Spinal cord (tissue), 10 donors: Measurements from ENCODE around the gene STK32B. TPM values are rescaled to one million over a fixed set of nuclear protein-coding genes. Genes with fewer than 3 reads are reported as not detected.
A peak's percentile ranks its signal among the peaks of the same experiment; 100 is the strongest.

ENCODE experiments used
- DNase-seq, 6 donors: peaks; one replicate each; pipeline versions ENCODE4 v3.0.0 to v3.0.0-alpha.2; 2013 to 2015; ENCODE audit warnings: low spot score in 6 of 6, low read depth in 4 of 6
- H3K27ac ChIP-seq: one replicate; pipeline ENCODE4 v1.5.1; 2013; ENCODE audit warnings: low read depth, low read length, control low read depth
- H3K27me3 ChIP-seq: one replicate; pipeline ENCODE4 v1.6.1; 2013; ENCODE audit warnings: low read length; ENCODE audit not compliant: control insufficient read depth, insufficient read depth
- H3K36me3 ChIP-seq: one replicate; pipeline ENCODE4 v1.6.1; 2013; ENCODE audit warnings: low read length; ENCODE audit not compliant: control insufficient read depth, insufficient read depth
- H3K4me1 ChIP-seq: one replicate; pipeline ENCODE4 v1.6.1; 2013; ENCODE audit warnings: low read length; ENCODE audit not compliant: control insufficient read depth, insufficient read depth
- H3K4me3 ChIP-seq: one replicate; pipeline ENCODE4 v1.5.1; 2013; ENCODE audit warnings: low read depth, low read length, control low read depth
- H3K9me3 ChIP-seq: one replicate; pipeline ENCODE4 v1.6.1; 2013; ENCODE audit warnings: low read length; ENCODE audit not compliant: control insufficient read depth, insufficient read depth
- WGBS: methylation state at CpG from one replicate; pipeline ENCODE4 v1.1.5; 2013; ENCODE audit warnings: missing lambda C conversion rate; ENCODE audit not compliant: insufficient coverage; 5-methylcytosine and 5-hydroxymethylcytosine counted together
- polyA plus RNA-seq, 2 donors: library from polyadenylated mRNA; unstranded; fragments of 120-200 nt; gene quantifications; one replicate each; pipeline ENCODE4 v1.2.1, GENCODE V29; 2013; ENCODE audit not compliant: insufficient read length in 2 of 2
- total RNA-seq, 2 donors: library from RNA; depleted of rRNA in 1 of 2; stranded (reverse); fragments of 120-200 nt in 1 of 2; fragments of >200 nt in 1 of 2; gene quantifications; one replicate each; pipeline versions ENCODE4 v1.2.3 to v1.2.4, GENCODE V29; 2013 to 2014
- donor health status: healthy.

The STK32B gene
- total and polyA plus RNA-seq, 4 donors: 7.0 to 25.6 (median 19.0) TPM

DNA sequence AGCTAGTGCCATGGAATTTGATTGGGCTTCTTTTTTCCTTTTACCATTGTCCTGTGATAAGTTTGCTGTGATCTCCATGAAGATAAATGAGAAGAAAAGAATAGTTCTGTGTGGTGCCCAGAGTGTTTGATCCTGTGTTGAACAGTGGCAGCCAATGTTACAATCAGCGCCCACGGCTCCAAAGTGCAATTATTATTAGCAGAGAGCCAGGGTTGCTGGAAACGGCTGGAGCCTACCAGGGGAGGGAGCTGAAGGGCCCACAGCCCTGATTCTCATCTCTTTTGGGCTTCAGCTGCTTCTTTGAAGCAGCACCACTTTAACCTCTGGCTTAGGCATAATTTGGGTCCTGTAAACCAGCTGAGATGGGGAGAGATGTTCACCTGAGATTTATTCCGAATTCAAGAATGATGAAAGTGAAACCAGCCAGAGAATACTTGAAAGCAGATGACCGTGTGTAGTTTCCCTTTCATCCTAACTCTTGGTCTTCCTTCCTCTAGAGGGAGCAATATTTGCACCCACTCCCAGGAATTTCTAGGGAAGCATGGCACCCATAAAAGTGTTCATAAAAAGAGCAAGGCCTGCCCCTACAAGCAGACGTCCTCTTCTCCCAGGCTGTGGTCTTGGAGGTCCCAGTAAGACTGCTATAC lies 358.8 kb downstream of the STK32B start:
- H3K27me3 ChIP-seq: no peaks in the 10 kb centered on the region
- WGBS: 64% methylated on average over 4 of the region's 6 CpGs
- no peak overlapping the region for H3K27ac ChIP-seq
- no peaks in the 10 kb centered on the region for H3K36me3 ChIP-seq
- H3K4me3 ChIP-seq: no peak overlapping the region
- no peaks in the 10 kb centered on the region for H3K4me1 ChIP-seq
- DNase-seq: no peak
- peaks cover 9% of the 10 kb centered on the region for H3K9me3 ChIP-seq

DNA sequence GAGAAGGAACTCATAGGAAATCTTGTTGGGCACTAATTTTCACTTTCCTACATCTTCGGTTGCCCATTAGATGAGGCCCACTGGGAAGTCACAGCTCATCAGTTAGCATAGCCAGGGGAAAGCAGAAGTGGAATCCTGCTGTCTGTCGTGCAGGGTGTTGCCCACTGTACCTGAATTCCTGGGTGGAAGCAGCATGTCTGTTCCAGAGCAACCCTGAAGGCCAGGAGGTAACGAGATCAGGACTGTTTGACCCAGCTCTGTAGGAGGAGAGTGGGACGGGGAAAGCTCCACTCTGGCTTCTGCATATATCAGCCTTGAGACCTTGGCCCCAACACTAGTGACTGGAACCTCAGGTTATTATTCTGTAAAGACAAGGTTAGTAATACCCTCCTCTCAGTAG lies 361.0 kb downstream of the STK32B start:
- Histone ChIP-seq H3K4me1 (no peaks in the 10 kb centered on the region), H3K4me3 (no peak overlapping the region), H3K27ac (no peak overlapping the region), H3K27me3 (no peaks in the 10 kb centered on the region), H3K36me3 (no peaks in the 10 kb centered on the region), H3K9me3 (peaks cover 5% of the 10 kb centered on the region)
- WGBS: 83% methylated on average over 3 of the region's 4 CpGs
- DNase-seq: no peak

DNA sequence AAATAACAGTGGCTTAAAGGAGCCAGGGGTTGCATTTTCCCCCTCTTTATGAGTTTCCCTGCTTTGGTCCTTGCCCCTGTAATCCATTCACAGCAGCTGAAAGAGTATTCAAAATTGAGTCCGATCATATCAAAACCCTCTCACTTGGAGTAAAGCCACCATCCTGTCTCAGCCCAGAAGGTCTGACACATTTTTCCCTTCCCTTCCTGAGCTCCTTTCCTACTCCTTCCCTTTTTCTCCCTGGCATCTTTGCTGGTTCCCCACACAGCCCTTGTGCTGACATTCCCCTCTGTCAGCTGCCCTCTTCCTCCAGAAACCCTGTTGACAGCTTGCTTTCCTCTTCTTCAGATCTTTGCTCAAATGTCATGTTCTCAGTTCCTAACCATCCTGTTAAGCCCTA lies 361.5 kb downstream of the STK32B start:
- Histone ChIP-seq H3K36me3 (no peaks in the 10 kb centered on the region), H3K27ac (no peak overlapping the region), H3K4me1 (no peaks in the 10 kb centered on the region), H3K27me3 (no peaks in the 10 kb centered on the region), H3K4me3 (no peak overlapping the region), H3K9me3 (peaks cover 5% of the 10 kb centered on the region)
- peak in 1 of 6 donors; percentile 46 for DNase-seq
- 94% methylated on average over 1 of the region's 1 CpG for WGBS

DNA sequence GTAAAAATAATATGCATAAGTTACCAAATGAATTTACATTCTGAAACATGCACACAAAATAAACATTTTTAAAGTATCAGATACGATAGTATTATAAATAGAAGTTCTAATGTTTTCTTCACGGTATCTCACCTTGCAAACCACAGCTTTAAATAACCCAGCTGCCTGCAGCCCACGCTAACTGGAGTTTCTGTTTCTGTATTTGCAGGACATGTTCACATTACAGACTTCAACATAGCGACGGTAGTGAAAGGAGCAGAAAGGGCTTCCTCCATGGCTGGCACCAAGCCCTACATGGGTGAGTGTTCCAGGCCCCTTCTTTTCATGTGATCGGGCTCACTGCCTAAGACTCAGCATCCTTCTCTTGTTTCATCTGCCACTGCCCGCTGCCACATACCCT lies 365.4 kb downstream of the STK32B start:
- Histone ChIP-seq H3K27ac (no peak overlapping the region), H3K27me3 (no peaks in the 10 kb centered on the region), H3K4me1 (peaks cover 3% of the 10 kb centered on the region), H3K36me3 (no peaks in the 10 kb centered on the region), H3K9me3 (peaks cover 5% of the 10 kb centered on the region), H3K4me3 (no peak overlapping the region)
- no peak for DNase-seq
- 84% methylated on average over 5 of the region's 7 CpGs for WGBS

DNA sequence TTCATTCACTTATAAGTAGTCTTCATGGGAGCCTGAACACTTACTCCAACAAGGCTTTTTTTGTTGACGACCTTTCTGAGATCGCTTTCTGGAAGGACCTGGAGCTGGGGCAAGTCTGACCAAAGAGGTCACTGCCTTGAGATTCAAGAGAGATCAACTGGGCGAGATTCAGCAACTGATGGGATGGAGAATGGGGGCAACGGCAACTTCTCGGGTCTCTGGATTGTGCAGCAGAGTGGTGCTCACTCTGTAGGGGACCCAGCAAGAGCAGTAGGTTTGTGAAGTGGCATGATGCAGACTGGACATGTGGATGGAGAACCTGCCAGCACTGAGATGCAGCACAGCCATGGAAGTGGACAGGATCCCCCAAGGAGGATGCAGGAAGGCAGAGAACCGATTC lies 369.0 kb downstream of the STK32B start:
- no peak overlapping the region for H3K4me3 ChIP-seq
- no peaks in the 10 kb centered on the region for H3K27me3 ChIP-seq
- H3K27ac ChIP-seq: no peak overlapping the region
- DNase-seq: no peak
- H3K9me3 ChIP-seq: peaks cover 5% of the 10 kb centered on the region
- H3K4me1 ChIP-seq: peaks cover 5% of the 10 kb centered on the region
- WGBS: 91% methylated on average over 6 of the region's 6 CpGs
- H3K36me3 ChIP-seq: no peaks in the 10 kb centered on the region

DNA sequence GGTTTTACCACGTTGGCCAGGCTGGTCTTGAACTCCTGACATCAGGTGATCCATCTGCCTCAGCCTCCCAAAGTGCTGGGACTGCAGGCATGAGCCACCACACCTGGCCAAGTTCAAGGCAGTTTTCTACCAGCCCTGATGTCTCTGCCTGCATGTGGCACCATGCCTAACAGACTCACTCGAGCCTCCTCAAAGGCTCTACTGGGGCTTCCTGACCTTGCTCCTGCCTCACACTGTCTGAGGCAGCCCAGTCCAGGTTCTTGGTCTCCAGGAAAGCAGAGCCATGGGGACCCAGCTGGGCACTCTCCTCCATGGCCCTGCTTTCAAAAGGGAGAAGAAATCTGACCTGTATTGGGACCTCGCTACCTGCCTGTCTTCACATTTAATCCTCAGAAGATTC lies 370.1 kb downstream of the STK32B start:
- Histone ChIP-seq H3K9me3 (peaks cover 5% of the 10 kb centered on the region), H3K36me3 (no peaks in the 10 kb centered on the region), H3K27me3 (no peaks in the 10 kb centered on the region), H3K4me1 (peaks cover 5% of the 10 kb centered on the region), H3K27ac (no peak overlapping the region), H3K4me3 (no peak overlapping the region)
- WGBS: 76% methylated on average over 2 of the region's 3 CpGs
- DNase-seq: no peak

DNA sequence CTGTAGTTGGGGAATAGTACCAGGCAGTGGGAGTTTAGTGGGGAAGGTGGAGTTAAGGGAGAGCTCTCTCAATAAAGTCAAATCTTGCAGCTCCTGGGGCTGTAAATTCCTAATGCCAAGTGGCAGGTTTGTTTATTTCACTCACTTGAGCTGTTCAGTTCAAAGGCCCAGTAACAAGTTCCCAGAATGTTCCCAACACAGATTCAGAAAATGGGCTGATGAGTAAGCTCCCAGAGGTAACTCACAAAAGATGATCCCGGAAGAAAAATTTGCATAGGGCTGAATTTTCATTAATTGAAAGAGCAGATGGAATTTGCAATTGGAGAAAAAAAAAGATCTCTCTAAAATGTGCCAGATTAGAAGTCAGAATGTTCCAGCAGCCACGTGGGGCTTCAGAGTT lies 370.9 kb downstream of the STK32B start:
- H3K36me3 ChIP-seq: no peaks in the 10 kb centered on the region
- no peaks in the 10 kb centered on the region for H3K9me3 ChIP-seq
- peak in 1 of 6 donors; percentile 41 for DNase-seq
- H3K27ac ChIP-seq: no peak overlapping the region
- H3K4me3 ChIP-seq: no peak overlapping the region
- no peaks in the 10 kb centered on the region for H3K27me3 ChIP-seq
- WGBS: 38% methylated on average over 2 of the region's 2 CpGs
- peaks cover 5% of the 10 kb centered on the region for H3K4me1 ChIP-seq

DNA sequence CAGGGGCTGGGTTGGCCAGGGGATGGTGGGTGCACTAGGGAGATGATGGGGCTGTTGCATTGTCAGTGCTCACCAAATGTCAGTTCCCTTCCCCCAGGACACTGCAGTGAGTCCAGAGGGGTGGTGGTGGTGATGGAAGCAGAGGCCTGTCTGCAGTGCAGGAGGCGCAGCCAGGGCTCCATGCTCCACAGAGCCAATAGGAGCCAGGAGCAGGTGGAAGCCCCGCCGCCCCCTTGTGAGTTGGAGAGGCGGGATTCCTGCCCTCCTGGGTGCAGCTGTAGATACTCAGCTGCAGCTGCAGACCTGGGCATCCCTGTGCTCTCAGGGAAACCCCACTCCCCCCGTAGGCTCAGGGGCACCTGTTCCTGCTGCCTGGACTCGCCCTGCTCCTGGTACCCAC lies 372.4 kb downstream of the STK32B start:
- WGBS: 91% methylated on average over 6 of the region's 6 CpGs
- no peaks in the 10 kb centered on the region for H3K36me3 ChIP-seq
- H3K4me1 ChIP-seq: peaks cover 5% of the 10 kb centered on the region
- no peaks in the 10 kb centered on the region for H3K27me3 ChIP-seq
- H3K9me3 ChIP-seq: no peaks in the 10 kb centered on the region
- no peak overlapping the region for H3K27ac ChIP-seq
- H3K4me3 ChIP-seq: no peak overlapping the region
- DNase-seq: no peak

DNA sequence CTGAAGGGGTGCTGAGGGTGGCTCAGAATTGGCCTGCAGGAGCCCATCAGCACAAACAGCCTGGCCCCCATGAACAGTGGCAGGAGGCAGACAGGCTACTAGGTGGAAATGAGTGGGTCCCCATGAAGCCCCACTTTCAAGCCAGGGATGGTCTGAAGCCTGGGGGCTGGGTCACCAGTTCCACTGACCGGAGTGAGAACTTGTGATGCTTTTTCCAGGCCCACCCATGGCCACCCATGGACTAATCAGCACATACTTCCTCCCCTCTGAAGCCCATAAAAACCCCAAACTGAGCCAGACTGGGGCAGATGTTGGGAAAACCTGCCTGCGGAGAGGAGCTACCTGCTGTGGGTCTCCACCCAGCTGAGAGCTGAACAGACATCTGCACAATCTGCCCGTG lies 372.9 kb downstream of the STK32B start:
- Histone ChIP-seq H3K4me1 (peaks cover 5% of the 10 kb centered on the region), H3K9me3 (no peaks in the 10 kb centered on the region), H3K27ac (no peak overlapping the region), H3K27me3 (no peaks in the 10 kb centered on the region), H3K4me3 (no peak overlapping the region), H3K36me3 (no peaks in the 10 kb centered on the region)
- DNase-seq: no peak
- 90% methylated on average over 3 of the region's 3 CpGs for WGBS

DNA sequence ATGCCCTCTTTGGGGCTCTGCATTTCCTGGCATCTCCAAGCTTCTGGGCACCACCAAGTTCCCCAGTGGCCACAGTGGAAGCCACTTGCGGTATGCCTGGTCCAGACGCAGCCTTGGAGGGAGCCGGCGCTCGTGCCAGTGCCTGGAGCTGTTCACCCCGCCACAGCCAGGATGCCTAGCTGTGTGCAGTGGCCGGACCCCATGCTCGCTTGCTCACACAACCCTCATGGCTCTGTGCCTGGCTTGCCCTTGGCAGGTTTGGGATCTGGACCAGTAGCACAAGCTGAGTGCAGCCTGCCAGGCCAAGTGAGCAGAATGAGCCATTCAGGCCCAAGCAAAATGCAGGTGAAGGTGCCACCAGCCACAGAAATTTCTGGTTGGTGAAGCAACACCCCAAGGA lies 373.6 kb downstream of the STK32B start:
- WGBS: 92% methylated on average over 8 of the region's 8 CpGs
- peaks cover 5% of the 10 kb centered on the region for H3K4me1 ChIP-seq
- no peaks in the 10 kb centered on the region for H3K36me3 ChIP-seq
- H3K9me3 ChIP-seq: no peaks in the 10 kb centered on the region
- no peaks in the 10 kb centered on the region for H3K27me3 ChIP-seq
- H3K4me3 ChIP-seq: no peak overlapping the region
- no peak overlapping the region for H3K27ac ChIP-seq
- DNase-seq: no peak
